ENCODE data around the gene CEBPA.

GRCh38 chr19:33324628-33325027 is 22.3 kb upstream of the CEBPA start:
- TF ChIP-seq CTCF (IDR thresholded peaks at IDR 0.05; ENCODE audit: insufficient read depth, low read length) (no peak), REST (IDR thresholded peaks at IDR 0.05; ENCODE audit: insufficient replicate concordance, low read depth) (no peak)

All from HL-60 (cell line).